Measurements from ENCODE around the gene PTPRM. TPM values are rescaled to one million over a fixed set of nuclear protein-coding genes. Genes with fewer than 3 reads are reported as not detected.

The PTPRM gene
- total RNA-seq, 1 experiment from 2014 or later = not detected

DNA sequence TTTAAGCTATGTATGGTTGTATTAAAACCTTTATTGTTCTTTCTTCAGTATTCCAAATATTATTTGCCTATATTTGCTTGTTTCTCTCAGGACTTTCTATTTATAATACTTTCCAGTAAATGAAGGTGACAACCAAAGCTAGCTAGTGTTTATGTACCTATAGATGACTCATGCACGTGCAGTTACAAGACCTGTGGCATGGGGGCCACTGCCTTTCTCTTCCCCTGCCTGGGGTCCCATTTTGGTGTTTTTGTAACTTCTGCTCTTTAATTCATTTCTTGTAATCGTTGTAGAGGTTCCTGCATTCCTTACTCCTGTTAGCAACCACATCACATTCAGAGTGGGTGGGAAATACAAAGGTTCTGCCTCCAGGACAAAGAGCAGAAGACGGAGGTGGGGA, 364.6 kb downstream of the PTPRM start:
- Histone ChIP-seq H3K36me3 (ENCODE audit: insufficient read depth, low read length, poor library complexity, severe bottlenecking) (no peaks in the 10 kb centered on the region), H3K27ac (ENCODE audit: low read depth, low read length, poor library complexity, severe bottlenecking) (no peak overlapping the region), H3K27me3 (replicated peaks; ENCODE audit: insufficient read depth, low read depth, low read length, poor library complexity) (no peaks in the 10 kb centered on the region), H3K4me1 (ENCODE audit: insufficient read depth, low read length, poor library complexity, severe bottlenecking) (no peaks in the 10 kb centered on the region), H3K9me3 (ENCODE audit: low read depth, low read length, poor library complexity, severe bottlenecking) (peaks cover 11% of the 10 kb centered on the region), H3K4me3 (ENCODE audit: low read depth, low read length, poor library complexity, severe bottlenecking) (no peak overlapping the region)
- intact Hi-C loops (cut with micrococcal nuclease; ENCODE audit: unreplicated experiment) = no loop called here
- TF ChIP-seq, protein P1, sequence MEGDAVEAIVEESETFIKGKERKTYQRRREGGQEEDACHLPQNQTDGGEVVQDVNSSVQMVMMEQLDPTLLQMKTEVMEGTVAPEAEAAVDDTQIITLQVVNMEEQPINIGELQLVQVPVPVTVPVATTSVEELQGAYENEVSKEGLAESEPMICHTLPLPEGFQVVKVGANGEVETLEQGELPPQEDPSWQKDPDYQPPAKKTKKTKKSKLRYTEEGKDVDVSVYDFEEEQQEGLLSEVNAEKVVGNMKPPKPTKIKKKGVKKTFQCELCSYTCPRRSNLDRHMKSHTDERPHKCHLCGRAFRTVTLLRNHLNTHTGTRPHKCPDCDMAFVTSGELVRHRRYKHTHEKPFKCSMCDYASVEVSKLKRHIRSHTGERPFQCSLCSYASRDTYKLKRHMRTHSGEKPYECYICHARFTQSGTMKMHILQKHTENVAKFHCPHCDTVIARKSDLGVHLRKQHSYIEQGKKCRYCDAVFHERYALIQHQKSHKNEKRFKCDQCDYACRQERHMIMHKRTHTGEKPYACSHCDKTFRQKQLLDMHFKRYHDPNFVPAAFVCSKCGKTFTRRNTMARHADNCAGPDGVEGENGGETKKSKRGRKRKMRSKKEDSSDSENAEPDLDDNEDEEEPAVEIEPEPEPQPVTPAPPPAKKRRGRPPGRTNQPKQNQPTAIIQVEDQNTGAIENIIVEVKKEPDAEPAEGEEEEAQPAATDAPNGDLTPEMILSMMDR (conservative IDR thresholded peaks at IDR 0.05; ENCODE audit: low read depth, low read length) = no peak
- TF ChIP-seq EZH2 (IDR thresholded peaks at IDR 0.05; ENCODE audit: borderline replicate concordance, low read depth, low read length, poor library complexity, severe bottlenecking) = no peak
- ChIA-PET POLR2A (ENCODE audit: low non-redundant PET) (no interaction called here), CTCF (no interaction called here)
- DNase-seq (ENCODE audit: low spot score) = no peak
- no TSS peak for BruUV-seq (replicated peaks)

DNA sequence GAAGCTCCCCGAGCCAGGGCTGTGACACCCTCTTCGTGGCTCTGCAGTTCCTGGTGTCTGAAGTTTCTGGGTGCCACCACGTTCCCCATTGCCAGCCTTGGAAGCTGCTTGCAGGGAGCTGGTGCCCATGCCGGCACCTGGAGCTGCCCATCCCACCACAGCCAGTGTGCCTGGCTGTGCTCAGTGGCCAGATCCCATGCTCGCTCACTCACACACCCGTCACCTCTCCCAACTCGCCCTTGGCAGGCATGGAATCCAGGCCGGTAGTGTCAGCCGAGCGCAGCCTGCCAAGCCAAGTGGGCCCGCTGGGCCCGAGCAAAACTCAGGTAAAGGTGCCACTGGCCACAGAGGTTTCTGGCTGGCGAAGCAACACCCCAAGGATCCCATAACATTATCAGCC, 370.2 kb downstream of the PTPRM start:
- POLR2A ChIA-PET (ENCODE audit: low non-redundant PET) = no interaction called here
- CTCF ChIA-PET = no interaction called here
- intact Hi-C loops (cut with micrococcal nuclease; ENCODE audit: unreplicated experiment) = no loop called here

DNA sequence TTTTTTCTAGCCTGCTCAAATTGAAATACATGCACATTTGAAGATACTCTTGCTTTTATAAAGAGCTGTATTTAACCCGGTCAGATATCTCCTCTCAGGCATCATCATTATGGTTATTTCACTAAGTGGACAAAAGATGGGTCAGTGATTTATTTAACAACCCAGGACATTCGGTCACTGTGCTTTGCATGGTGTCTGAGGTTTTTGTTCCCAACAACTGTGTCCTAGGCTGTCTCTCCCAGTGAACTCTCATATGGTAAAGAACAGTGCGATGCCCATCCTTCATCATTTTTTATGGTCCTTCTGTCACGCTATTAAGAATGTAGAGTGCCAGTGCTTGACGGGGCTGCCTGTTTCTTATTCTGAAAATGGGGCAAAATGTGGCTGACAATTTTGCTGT, 372.4 kb downstream of the PTPRM start:
- no peaks in the 10 kb centered on the region for H3K4me1 ChIP-seq (ENCODE audit: insufficient read depth, low read length, poor library complexity, severe bottlenecking)
- DNase-seq (ENCODE audit: low spot score) = no peak
- no peak overlapping the region for H3K27ac ChIP-seq (ENCODE audit: low read depth, low read length, poor library complexity, severe bottlenecking)
- BruUV-seq (replicated peaks) = no TSS peak
- H3K9me3 ChIP-seq (ENCODE audit: low read depth, low read length, poor library complexity, severe bottlenecking) = no peaks in the 10 kb centered on the region
- no peak overlapping the region for H3K4me3 ChIP-seq (ENCODE audit: low read depth, low read length, poor library complexity, severe bottlenecking)
- H3K36me3 ChIP-seq (ENCODE audit: insufficient read depth, low read length, poor library complexity, severe bottlenecking) = no peaks in the 10 kb centered on the region
- intact Hi-C loops (cut with micrococcal nuclease; ENCODE audit: unreplicated experiment) = no loop called here
- ChIA-PET POLR2A (ENCODE audit: low non-redundant PET) (no interaction called here), CTCF (no interaction called here)
- H3K27me3 ChIP-seq (replicated peaks; ENCODE audit: insufficient read depth, low read depth, low read length, poor library complexity) = no peaks in the 10 kb centered on the region
- TF ChIP-seq EZH2 (IDR thresholded peaks at IDR 0.05; ENCODE audit: borderline replicate concordance, low read depth, low read length, poor library complexity, severe bottlenecking) = no peak
- TF ChIP-seq, protein P1 (conservative IDR thresholded peaks at IDR 0.05; ENCODE audit: low read depth, low read length) = no peak

More for the DNA sequence above, 370.2 kb downstream of the PTPRM start:
- Histone ChIP-seq H3K36me3 (ENCODE audit: insufficient read depth, low read length, poor library complexity, severe bottlenecking) (no peaks in the 10 kb centered on the region), H3K27me3 (replicated peaks; ENCODE audit: insufficient read depth, low read depth, low read length, poor library complexity) (no peaks in the 10 kb centered on the region), H3K4me1 (ENCODE audit: insufficient read depth, low read length, poor library complexity, severe bottlenecking) (no peaks in the 10 kb centered on the region), H3K4me3 (ENCODE audit: low read depth, low read length, poor library complexity, severe bottlenecking) (no peak overlapping the region), H3K9me3 (ENCODE audit: low read depth, low read length, poor library complexity, severe bottlenecking) (peaks cover 3% of the 10 kb centered on the region), H3K27ac (ENCODE audit: low read depth, low read length, poor library complexity, severe bottlenecking) (no peak overlapping the region)
- no peak for DNase-seq (ENCODE audit: low spot score)
- TF ChIP-seq, protein P1 (conservative IDR thresholded peaks at IDR 0.05; ENCODE audit: low read depth, low read length) = no peak
- TF ChIP-seq EZH2 (IDR thresholded peaks at IDR 0.05; ENCODE audit: borderline replicate concordance, low read depth, low read length, poor library complexity, severe bottlenecking) = no peak
- BruUV-seq (replicated peaks) = no TSS peak
